ENCODE results near the gene ZNF598.

- TF ChIP-seq REST (IDR thresholded peaks at IDR 0.05; ENCODE audit: unreplicated experiment): no peak
- no peak for TF ChIP-seq CTCF (conservative IDR thresholded peaks at IDR 0.05; ENCODE audit: low read depth in 2 of 2)
- TF ChIP-seq POLR2AphosphoS5 (IDR thresholded peaks at IDR 0.05; ENCODE audit: low read depth): no peak
- no peak for TF ChIP-seq EZH2 (IDR thresholded peaks at IDR 0.05; ENCODE audit: low read depth, unreplicated experiment)
- TF ChIP-seq CREB1 (CRISPR knock-in tag; IDR thresholded peaks at IDR 0.05; ENCODE audit: low read depth): no peak
- no peak for TF ChIP-seq EZH2phosphoT487 (IDR thresholded peaks at IDR 0.05; ENCODE audit: unreplicated experiment)
- TF ChIP-seq ZNF114 (CRISPR knock-in tag; IDR thresholded peaks at IDR 0.05): no peak
- no peak for TF ChIP-seq JUNB (IDR thresholded peaks at IDR 0.05; ENCODE audit: unreplicated experiment)
- no peak for TF ChIP-seq ETS1 (IDR thresholded peaks at IDR 0.05)
- no peak for TF ChIP-seq STAT1 (IDR thresholded peaks at IDR 0.05; ENCODE audit: unreplicated experiment)
Observed at GRCh38 chr16:1975432-1976215, 34.0 kb downstream of the ZNF598 start.

All from GM23338 (cell line).